Measurements from ENCODE around the gene SLC4A11.

The SLC4A11 gene

DNA sequence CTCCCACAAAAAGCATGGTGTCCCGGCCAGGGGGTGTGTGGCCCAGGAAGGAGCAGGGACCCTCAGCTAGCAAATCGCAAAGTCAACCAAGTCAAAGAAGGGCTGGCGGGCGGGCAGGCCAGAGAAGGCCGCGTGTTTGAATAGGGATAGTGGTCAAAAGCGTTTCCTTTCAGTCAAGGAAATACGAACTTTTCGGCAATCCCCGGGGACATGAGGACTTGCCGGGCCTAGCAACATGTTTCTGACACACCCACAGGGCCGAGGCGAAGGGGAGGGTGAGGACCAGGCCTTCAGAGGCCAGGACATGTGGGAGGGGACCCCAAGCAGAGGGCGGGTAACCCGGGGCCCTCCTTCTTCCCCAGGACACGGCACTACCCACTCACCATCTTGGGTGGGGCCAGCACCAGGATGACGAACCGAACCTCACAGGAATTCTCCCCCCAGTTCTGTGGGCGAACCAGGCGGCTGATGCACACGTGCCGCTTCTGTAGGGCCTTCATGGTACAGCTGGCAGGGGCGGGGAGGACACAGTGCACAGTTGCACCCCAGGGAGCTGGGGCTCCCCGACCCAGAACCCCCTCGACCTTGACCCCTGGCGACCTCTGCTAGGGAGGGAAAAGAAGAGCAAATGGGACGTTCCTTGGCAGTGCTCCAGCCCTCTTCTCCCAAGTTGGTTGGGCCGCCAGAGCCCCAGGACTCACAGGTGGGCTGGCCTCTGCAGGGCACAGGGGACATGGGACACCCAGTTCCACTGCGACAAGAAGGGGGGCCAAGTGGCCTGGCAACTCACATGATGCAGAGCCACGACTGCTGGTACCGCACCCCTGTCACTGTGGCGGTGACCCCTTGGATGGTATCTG is 5.6 kb downstream of the SLC4A11 start:
- Histone ChIP-seq H3K27ac (ENCODE audit: low read depth, low read length) (no peak overlapping the region), H3K27me3 (ENCODE audit: low read length) (no peaks in the 10 kb centered on the region), H3K9ac (ENCODE audit: low read length) (no peak overlapping the region), H3K79me2 (ENCODE audit: insufficient read depth, low read length) (no peaks in the 10 kb centered on the region), H3K36me3 (ENCODE audit: low read length) (no peaks in the 10 kb centered on the region), H3K9me3 (ENCODE audit: insufficient read depth, low read length) (no peaks in the 10 kb centered on the region), H3K4me2 (ENCODE audit: low read depth, low read length, poor library complexity, severe bottlenecking) (no peak overlapping the region), H3F3A (ENCODE audit: insufficient read depth) (no peaks in the 10 kb centered on the region), H3K4me3 (ENCODE audit: insufficient read depth, low read length, poor library complexity, severe bottlenecking) (no peak overlapping the region), H4K20me1 (ENCODE audit: low read depth, low read length) (no peaks in the 10 kb centered on the region), H3K9me2 (replicated peaks; ENCODE audit: insufficient read depth, low read length) (no peaks in the 10 kb centered on the region), H2AFZ (ENCODE audit: low read depth, low read length, severe bottlenecking) (no peak overlapping the region)
- TF ChIP-seq, protein P1, sequence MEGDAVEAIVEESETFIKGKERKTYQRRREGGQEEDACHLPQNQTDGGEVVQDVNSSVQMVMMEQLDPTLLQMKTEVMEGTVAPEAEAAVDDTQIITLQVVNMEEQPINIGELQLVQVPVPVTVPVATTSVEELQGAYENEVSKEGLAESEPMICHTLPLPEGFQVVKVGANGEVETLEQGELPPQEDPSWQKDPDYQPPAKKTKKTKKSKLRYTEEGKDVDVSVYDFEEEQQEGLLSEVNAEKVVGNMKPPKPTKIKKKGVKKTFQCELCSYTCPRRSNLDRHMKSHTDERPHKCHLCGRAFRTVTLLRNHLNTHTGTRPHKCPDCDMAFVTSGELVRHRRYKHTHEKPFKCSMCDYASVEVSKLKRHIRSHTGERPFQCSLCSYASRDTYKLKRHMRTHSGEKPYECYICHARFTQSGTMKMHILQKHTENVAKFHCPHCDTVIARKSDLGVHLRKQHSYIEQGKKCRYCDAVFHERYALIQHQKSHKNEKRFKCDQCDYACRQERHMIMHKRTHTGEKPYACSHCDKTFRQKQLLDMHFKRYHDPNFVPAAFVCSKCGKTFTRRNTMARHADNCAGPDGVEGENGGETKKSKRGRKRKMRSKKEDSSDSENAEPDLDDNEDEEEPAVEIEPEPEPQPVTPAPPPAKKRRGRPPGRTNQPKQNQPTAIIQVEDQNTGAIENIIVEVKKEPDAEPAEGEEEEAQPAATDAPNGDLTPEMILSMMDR (IDR thresholded peaks at IDR 0.05; ENCODE audit: insufficient read depth, low read length, poor library complexity, severe bottlenecking): no peak
- no peak for TF ChIP-seq EZH2phosphoT487 (conservative IDR thresholded peaks at IDR 0.05; ENCODE audit: low read length)

DNA sequence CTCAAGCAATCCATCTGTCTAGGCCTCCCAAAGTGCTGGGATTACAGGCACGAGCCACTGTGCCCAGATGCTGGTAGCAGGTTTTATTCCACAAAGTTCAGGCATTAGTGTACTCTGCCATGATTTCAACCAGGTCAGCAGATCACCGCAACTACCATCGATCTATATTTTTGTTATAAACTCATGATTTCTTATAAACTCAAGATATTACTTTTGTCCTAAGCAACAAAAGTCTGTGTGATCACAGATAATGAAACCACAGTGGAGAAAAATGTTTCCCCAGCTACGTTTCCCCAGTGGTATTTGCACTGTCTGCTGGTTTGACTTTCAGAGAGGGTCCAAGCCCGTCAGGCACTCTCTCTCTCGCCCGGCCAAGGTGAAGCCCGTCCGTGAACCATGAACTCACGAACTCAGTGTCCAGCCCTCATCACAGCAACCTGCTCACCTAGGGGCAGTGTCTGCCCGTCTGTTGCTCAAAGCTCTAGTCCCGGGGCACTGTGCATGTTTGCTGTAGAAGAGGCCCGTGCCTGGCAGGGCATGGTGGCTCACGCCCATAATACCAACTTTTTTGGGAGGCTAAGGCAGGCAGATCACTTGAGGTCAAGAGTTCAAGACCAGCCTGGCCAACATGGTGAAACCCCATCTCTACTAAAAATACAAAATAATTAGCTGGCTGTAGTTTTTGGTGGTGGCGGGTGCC is 7.0 kb downstream of the SLC4A11 start:
- no peak overlapping the region for H3K4me2 ChIP-seq (ENCODE audit: low read depth, low read length, poor library complexity, severe bottlenecking)
- TF ChIP-seq EZH2phosphoT487 (conservative IDR thresholded peaks at IDR 0.05; ENCODE audit: low read length): no peak
- TF ChIP-seq, protein P1 (IDR thresholded peaks at IDR 0.05; ENCODE audit: insufficient read depth, low read length, poor library complexity, severe bottlenecking): no peak
- no peak overlapping the region for H3K4me3 ChIP-seq (ENCODE audit: insufficient read depth, low read length, poor library complexity, severe bottlenecking)
- no peaks in the 10 kb centered on the region for H3K9me2 ChIP-seq (replicated peaks; ENCODE audit: insufficient read depth, low read length)
- H3K9me3 ChIP-seq (ENCODE audit: insufficient read depth, low read length): no peaks in the 10 kb centered on the region
- no peaks in the 10 kb centered on the region for H3K36me3 ChIP-seq (ENCODE audit: low read length)
- H3F3A ChIP-seq (ENCODE audit: insufficient read depth): no peaks in the 10 kb centered on the region
- no peaks in the 10 kb centered on the region for H3K79me2 ChIP-seq (ENCODE audit: insufficient read depth, low read length)
- no peak overlapping the region for H3K27ac ChIP-seq (ENCODE audit: low read depth, low read length)
- no peaks in the 10 kb centered on the region for H4K20me1 ChIP-seq (ENCODE audit: low read depth, low read length)
- H2AFZ ChIP-seq (ENCODE audit: low read depth, low read length, severe bottlenecking): no peak overlapping the region
- H3K9ac ChIP-seq (ENCODE audit: low read length): no peak overlapping the region
- H3K27me3 ChIP-seq (ENCODE audit: low read length): no peaks in the 10 kb centered on the region

DNA sequence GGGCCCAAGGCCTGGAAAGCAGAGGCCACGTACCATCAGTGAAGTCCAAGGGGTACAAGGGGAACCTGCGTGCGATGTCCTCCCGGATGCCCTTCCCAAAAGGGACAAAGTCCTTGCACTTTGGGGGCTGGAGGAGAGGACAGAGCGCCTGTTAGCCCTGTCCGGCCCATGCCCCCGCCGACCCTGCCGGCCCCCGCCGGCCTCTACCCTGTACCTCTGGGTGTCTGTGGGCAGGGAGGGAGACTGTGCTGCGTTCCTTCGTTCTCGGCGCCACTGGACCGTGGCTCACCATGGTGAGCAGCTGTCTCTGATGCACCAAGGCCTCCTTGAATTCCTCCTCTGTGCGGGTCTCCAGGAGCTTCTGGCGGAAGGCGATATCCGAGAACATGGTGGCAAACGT is 7.9 kb downstream of the SLC4A11 start:
- H4K20me1 ChIP-seq (ENCODE audit: low read depth, low read length): no peaks in the 10 kb centered on the region
- H3K36me3 ChIP-seq (ENCODE audit: low read length): no peaks in the 10 kb centered on the region
- no peaks in the 10 kb centered on the region for H3K79me2 ChIP-seq (ENCODE audit: insufficient read depth, low read length)
- no peaks in the 10 kb centered on the region for H3K9me2 ChIP-seq (replicated peaks; ENCODE audit: insufficient read depth, low read length)
- H3K9ac ChIP-seq (ENCODE audit: low read length): no peak overlapping the region
- H3K4me2 ChIP-seq (ENCODE audit: low read depth, low read length, poor library complexity, severe bottlenecking): no peak overlapping the region
- H3K27ac ChIP-seq (ENCODE audit: low read depth, low read length): no peak overlapping the region
- no peak for TF ChIP-seq EZH2phosphoT487 (conservative IDR thresholded peaks at IDR 0.05; ENCODE audit: low read length)
- TF ChIP-seq, protein P1 (IDR thresholded peaks at IDR 0.05; ENCODE audit: insufficient read depth, low read length, poor library complexity, severe bottlenecking): no peak
- H2AFZ ChIP-seq (ENCODE audit: low read depth, low read length, severe bottlenecking): no peak overlapping the region
- no peaks in the 10 kb centered on the region for H3K27me3 ChIP-seq (ENCODE audit: low read length)
- H3F3A ChIP-seq (ENCODE audit: insufficient read depth): no peaks in the 10 kb centered on the region
- no peak overlapping the region for H3K4me3 ChIP-seq (ENCODE audit: insufficient read depth, low read length, poor library complexity, severe bottlenecking)
- no peaks in the 10 kb centered on the region for H3K9me3 ChIP-seq (ENCODE audit: insufficient read depth, low read length)
